Keratinocyte (primary cell): ENCODE data around the gene MANBA. TPM values are rescaled to one million over a fixed set of nuclear protein-coding genes. Genes with fewer than 3 reads are reported as not detected.

Experiments
- DNase-seq: peaks from one replicate; pipeline ENCODE4 v3.0.0-alpha.2; 2011; ENCODE audit warnings: low read depth, missing footprints, low spot score
- FAIRE-seq: peaks from 2 replicates; lab custom pipeline; 2011; peaks lifted over from hg19 to GRCh38; lab: Jason Lieb, UNC
- H2AFZ ChIP-seq: 2 replicates; pipeline ENCODE4 v1.6.0; 2012; ENCODE audit warnings: low read length, control low read depth, inconsistent platforms; ENCODE audit not compliant: control insufficient read depth
- H3K27ac ChIP-seq: 2 replicates; pipeline ENCODE4 v1.5.1; 2011; ENCODE audit warnings: low read length; ENCODE audit not compliant: control insufficient read depth, insufficient read depth
- H3K27me3 ChIP-seq: 3 replicates; pipeline ENCODE4 v1.6.0; 2011; ENCODE audit warnings: low read length; ENCODE audit not compliant: control insufficient read depth, insufficient read depth; ENCODE audit errors: extremely low read depth
- H3K36me3 ChIP-seq, 2 experiments: 2 replicates in 1 of 2; 3 replicates in 1 of 2; pipeline ENCODE4 v1.5.1; 2011; ENCODE audit warnings: low read length in 2 of 2, mild to moderate bottlenecking in 1 of 2; ENCODE audit not compliant: control insufficient read depth in 2 of 2, insufficient read depth in 2 of 2; ENCODE audit errors: extremely low read depth in 1 of 2
- H3K4me1 ChIP-seq: 3 replicates; pipeline ENCODE4 v1.5.1; 2011; ENCODE audit warnings: low read length; ENCODE audit not compliant: control insufficient read depth, insufficient read depth; ENCODE audit errors: extremely low read depth
- H3K4me2 ChIP-seq: 3 replicates; pipeline ENCODE4 v1.6.0; 2011; ENCODE audit warnings: low read depth, low read length; ENCODE audit not compliant: control insufficient read depth, insufficient read depth; ENCODE audit errors: extremely low read depth
- H3K4me3 ChIP-seq, 3 experiments: fragments of 200-600 bp in 1 of 3; sonication (generic) in 1 of 3; 2 replicates in 2 of 3; 3 replicates in 1 of 3; pipeline ENCODE4 v1.5.1; 2011 to 2016; ENCODE audit warnings: low read length in 3 of 3, mild to moderate bottlenecking in 3 of 3, control low read depth in 2 of 3, inconsistent platforms in 1 of 3, low read depth in 1 of 3, mixed read lengths in 1 of 3, mixed run types in 1 of 3, moderate library complexity in 1 of 3; ENCODE audit not compliant: control insufficient read depth in 2 of 3, insufficient read depth in 2 of 3; ENCODE audit errors: extremely low read depth in 1 of 3
- H3K79me2 ChIP-seq: 2 replicates; pipeline ENCODE4 v1.6.0; 2012; ENCODE audit warnings: low read length; ENCODE audit not compliant: control insufficient read depth, insufficient read depth
- H3K9ac ChIP-seq: 3 replicates; pipeline ENCODE4 v1.6.0; 2011; ENCODE audit warnings: low read length; ENCODE audit not compliant: control insufficient read depth, insufficient read depth; ENCODE audit errors: extremely low read depth
- H3K9me1 ChIP-seq: 3 replicates; pipeline ENCODE4 v1.6.0; 2011; ENCODE audit warnings: low read length; ENCODE audit not compliant: control insufficient read depth, insufficient read depth; ENCODE audit errors: extremely low read depth
- H3K9me3 ChIP-seq: 2 replicates; pipeline ENCODE4 v1.5.1; 2012; ENCODE audit warnings: low read depth, low read length; ENCODE audit not compliant: control insufficient read depth
- H4K20me1 ChIP-seq: 3 replicates; pipeline ENCODE4 v1.6.0; 2011; ENCODE audit warnings: low read length; ENCODE audit not compliant: control insufficient read depth, insufficient read depth; ENCODE audit errors: extremely low read depth
- EZH2 ChIP-seq: IDR thresholded peaks from one replicate; pipeline ENCODE4 v1.6.1; 2012; ENCODE audit warnings: inconsistent platforms, mild to moderate bottlenecking, low read length, moderate library complexity
- dilution Hi-C: fragments of 300-500 bp; cut with MboI; formaldehyde crosslinking; loops from one replicate; pipeline ENCODE4 v1.7.0; 2020; ENCODE audit warnings: low sequenced_read_pairs; ENCODE audit not compliant: extremely low pct_ligation_motif_present
- polyA plus RNA-seq, 5 experiments: library from polyadenylated mRNA; depleted of rRNA in 3 of 5; stranded (reverse) in 3 of 5; stranded (forward) in 1 of 5; unstranded in 1 of 5; fragments of >200 nt; gene quantifications; 1 replicate in 1 of 5; 2 replicates in 3 of 5; 3 replicates in 1 of 5; pipeline versions ENCODE4 v1.2.1 to v1.2.3, GENCODE V29; 2011 to 2012; ENCODE audit warnings: missing spikeins in 2 of 5, low read depth in 1 of 5, low replicate concordance in 1 of 5
- TF ChIP-seq, protein P1 (sequence below), 3 experiments: IDR thresholded peaks in 1 of 3; conservative IDR thresholded peaks in 1 of 3; optimal IDR thresholded peaks in 1 of 3; 2 replicates in 2 of 3; 3 replicates in 1 of 3; pipeline versions ENCODE3 to v1.5.1; 2011; ENCODE audit warnings: low read length in 3 of 3, mild to moderate bottlenecking in 3 of 3, moderate library complexity in 2 of 3, control low read depth in 1 of 3, inconsistent platforms in 1 of 3; ENCODE audit not compliant: insufficient read depth in 2 of 3; ENCODE audit errors: extremely low read depth in 1 of 3

The MANBA gene
- polyA plus RNA-seq, 1 donor (not counting 4 experiments of a cell fraction or from before 2014, with no cell fraction given) = 9.3 TPM

DNA sequence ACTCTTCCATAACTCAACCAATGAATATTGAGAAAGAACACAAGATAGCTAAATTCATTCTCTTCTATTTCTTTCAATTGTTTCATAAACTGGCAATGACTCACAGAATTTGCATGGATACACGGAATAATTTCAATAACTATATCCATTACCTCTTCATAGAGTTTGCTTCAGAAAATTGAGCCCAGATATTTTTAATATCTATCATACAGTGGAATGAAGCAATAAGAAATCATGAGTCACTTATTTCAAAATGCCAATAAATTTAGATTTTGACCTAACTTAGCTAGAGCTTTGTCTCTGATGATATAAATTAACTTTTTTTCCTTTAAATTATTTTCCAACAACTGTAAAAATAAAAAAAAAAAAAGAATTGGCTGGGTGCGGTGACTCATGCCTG is 22.2 kb upstream of the MANBA start:
- DNase-seq = no peak
- Histone ChIP-seq H3K9me3 (no peaks in the 10 kb centered on the region), H3K9me1 (no peaks in the 10 kb centered on the region), H3K27me3 (no peaks in the 10 kb centered on the region), H3K9ac (no peak overlapping the region), H3K4me3 (no peak overlapping the region), H3K79me2 (no peaks in the 10 kb centered on the region), H3K4me2 (no peak overlapping the region), H3K4me1 (no peaks in the 10 kb centered on the region), H3K27ac (no peak overlapping the region), H3K36me3 (no peaks in the 10 kb centered on the region), H4K20me1 (no peaks in the 10 kb centered on the region), H2AFZ (no peak overlapping the region)
- no peak for FAIRE-seq
- TF ChIP-seq, protein P1, sequence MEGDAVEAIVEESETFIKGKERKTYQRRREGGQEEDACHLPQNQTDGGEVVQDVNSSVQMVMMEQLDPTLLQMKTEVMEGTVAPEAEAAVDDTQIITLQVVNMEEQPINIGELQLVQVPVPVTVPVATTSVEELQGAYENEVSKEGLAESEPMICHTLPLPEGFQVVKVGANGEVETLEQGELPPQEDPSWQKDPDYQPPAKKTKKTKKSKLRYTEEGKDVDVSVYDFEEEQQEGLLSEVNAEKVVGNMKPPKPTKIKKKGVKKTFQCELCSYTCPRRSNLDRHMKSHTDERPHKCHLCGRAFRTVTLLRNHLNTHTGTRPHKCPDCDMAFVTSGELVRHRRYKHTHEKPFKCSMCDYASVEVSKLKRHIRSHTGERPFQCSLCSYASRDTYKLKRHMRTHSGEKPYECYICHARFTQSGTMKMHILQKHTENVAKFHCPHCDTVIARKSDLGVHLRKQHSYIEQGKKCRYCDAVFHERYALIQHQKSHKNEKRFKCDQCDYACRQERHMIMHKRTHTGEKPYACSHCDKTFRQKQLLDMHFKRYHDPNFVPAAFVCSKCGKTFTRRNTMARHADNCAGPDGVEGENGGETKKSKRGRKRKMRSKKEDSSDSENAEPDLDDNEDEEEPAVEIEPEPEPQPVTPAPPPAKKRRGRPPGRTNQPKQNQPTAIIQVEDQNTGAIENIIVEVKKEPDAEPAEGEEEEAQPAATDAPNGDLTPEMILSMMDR (optimal IDR thresholded peaks at IDR 0.05 in 1 of 3, IDR thresholded peaks at IDR 0.05 in 1 of 3, conservative IDR thresholded peaks at IDR 0.05 in 1 of 3; ENCODE audit: extremely low read depth in 1 of 3, insufficient read depth in 2 of 3, low read length in 3 of 3) = no peak
- no peak for TF ChIP-seq EZH2
- dilution Hi-C loops = no loop called here

DNA sequence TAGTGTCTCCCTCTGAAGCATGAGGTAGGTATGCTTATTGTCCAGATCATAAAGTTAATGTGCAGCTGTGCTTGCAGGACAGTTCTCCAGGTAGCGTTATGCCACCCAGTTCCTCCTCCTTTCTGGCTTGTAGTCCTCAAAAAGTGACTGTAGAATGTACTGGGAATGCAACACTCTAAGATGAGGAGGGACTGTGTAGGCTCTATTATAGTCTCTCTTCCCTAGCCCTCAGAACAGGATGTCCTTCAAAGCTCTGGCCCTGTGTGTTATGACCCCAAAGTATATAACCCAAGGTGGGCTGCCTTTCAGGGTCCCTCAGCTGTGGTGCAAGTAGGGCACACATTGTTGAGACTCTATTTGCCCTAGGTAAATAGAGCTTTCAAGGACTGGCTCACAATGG is 20.8 kb upstream of the MANBA start:
- no peaks in the 10 kb centered on the region for H3K9me3 ChIP-seq
- TF ChIP-seq EZH2 = no peak
- TF ChIP-seq, protein P1 (optimal IDR thresholded peaks at IDR 0.05 in 1 of 3, IDR thresholded peaks at IDR 0.05 in 1 of 3, conservative IDR thresholded peaks at IDR 0.05 in 1 of 3; ENCODE audit: extremely low read depth in 1 of 3, insufficient read depth in 2 of 3, low read length in 3 of 3) = no peak
- H3K4me3 ChIP-seq = no peak overlapping the region
- DNase-seq (no peak), FAIRE-seq (no peak)
- H4K20me1 ChIP-seq = no peaks in the 10 kb centered on the region
- no peak overlapping the region for H3K9ac ChIP-seq
- H3K4me2 ChIP-seq = no peak overlapping the region
- no peaks in the 10 kb centered on the region for H3K4me1 ChIP-seq
- no peaks in the 10 kb centered on the region for H3K27me3 ChIP-seq
- H3K27ac ChIP-seq = no peak overlapping the region
- dilution Hi-C loops = no loop called here
- no peaks in the 10 kb centered on the region for H3K36me3 ChIP-seq
- H3K9me1 ChIP-seq = no peaks in the 10 kb centered on the region
- no peak overlapping the region for H2AFZ ChIP-seq
- H3K79me2 ChIP-seq = no peaks in the 10 kb centered on the region
